ENCODE results near the gene HEXIM1.
"Not testable (repeated sequence)": the region's sequence is repeated elsewhere in the genome, so short reads cannot be mapped to it uniquely, and the experiment has no call there.

Gene HEXIM1

DNA sequence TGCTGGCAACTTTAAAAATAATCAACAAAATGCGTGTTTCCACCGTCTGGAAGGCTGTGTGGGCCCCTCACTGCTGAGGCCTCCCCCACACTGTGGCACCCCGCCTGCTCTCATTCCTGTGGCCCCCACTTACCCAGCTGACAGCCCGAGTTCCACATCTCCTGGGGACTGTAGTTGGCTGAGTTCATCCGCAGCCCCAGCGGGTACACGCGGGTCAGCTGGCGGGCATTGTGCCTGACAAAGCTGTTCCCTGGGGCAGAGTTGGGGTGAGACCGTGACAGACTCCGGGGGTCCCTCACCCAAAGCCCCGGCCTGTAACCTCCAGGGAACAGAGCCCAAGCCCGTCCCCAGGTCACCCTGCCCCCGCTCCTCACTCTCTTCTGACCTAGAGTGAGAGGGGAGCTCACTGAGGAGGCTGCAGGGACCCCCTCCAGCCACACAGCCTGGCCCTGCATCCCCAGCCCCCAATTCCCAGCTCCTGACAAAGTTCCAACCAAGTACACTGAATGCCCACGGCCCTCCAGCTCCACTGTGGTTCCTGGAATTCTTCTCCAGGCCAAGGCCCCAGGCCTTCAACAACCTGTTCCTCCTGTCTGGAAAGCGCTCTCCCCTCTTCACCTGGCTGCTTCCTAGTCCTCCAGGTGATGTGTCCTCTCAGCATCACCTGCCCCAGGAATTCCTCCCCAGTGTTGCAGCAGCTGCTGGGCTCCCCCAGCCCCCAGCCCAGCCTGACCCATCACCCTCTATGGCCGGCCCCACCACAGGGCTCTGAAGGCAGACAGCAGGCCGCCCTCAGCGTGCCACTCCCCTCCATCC, 34.0 kb upstream of the HEXIM1 start:
- DNase-seq, result no peak

DNA sequence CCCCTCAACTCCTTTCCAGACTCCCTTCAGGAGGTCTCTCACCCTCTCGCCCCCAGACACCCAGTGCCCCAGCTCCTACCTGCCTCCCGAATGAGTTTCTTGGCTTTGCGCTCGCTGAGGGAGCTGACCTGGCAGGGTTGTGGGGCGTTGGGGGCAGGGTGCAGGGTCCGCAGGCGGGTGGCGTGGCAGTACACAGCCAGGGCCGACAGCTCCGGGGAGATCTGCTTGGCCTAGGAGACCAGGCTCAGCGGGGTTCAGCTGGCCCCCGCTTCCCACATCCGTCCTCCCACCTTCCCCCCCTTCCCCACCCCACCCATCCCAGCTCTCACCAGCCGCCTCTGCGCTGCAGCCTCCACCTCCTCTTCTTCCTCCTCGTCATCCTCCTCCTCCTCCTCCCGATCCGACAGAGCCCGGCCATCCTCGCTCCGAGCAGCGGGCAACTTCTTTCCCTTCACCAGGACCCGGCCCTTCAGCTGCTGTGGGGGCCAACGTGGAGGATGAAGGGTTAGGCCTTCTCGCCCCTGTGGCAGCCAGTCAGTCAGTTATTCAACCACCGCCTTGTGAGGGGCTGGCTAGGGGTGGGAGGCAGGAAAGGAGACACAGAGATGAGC, 33.2 kb upstream of the HEXIM1 start:
- no peak for DNase-seq

DNA sequence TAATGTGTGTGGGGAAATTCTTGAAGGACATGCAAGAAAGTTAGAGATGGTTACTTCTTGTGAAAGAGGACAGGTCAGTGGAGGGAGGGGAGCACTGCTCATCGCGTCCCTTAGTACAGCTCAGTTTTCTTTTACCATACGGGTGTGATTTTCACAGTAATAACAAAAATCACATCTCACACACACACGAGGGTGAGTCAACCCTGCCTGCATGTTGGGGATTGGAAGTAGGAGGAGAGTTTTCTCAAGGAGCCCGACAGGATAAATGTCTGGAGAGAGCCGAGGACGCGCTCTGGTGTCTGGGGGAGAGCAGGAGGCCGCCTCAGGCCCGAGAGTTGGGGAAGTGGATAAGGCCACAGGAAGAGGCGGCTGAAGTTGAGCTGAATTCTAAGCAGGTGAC, 32.4 kb upstream of the HEXIM1 start:
- no peak for DNase-seq

DNA sequence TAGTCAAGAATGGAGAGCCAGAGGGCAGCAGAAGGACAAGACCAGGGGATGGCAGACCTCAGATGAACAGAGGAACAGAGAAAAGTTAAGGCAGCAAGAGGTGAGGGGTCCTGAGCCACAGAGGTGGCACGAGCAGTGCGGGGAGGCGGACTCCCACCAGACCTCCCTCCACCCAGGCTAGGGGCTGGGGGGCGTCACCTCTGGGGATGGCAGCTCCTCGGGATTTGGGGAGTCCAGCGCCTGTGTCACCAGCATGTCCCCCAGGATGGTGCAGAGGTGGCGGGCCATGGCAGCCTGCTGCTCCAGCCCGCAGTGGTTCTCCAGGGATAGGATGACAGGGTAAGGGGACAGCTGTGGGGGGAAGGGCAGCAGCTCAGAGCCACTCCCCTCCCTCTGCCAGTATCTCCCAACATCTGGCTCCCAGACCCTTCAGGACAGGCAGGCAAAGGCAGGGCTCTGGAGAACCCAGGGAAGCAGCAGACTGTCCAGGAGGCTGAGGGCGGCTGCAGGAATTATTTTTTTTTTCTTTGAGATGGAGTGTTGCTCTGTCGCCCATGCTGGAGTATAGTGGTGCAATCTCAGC, 31.8 kb upstream of the HEXIM1 start:
- DNase-seq, result no peak

DNA sequence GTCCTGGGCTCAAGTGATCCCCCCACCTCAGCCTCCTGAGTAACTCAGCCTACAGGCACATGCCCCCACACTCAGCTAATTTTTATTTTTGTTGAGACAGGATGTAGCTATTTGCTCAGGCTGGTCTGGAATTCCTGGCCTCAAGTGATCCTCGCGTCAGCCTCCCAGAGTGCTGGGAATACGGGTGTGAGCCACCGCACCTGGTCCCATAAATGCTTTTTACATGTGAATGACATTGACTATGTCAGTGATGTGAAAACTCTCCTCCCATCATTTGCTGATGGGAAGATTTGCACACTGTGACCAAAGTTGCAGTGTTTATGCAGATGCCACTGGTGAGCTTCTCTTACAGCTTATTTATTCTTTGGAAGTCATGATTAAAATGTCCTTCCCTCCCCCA, 30.9 kb upstream of the HEXIM1 start:
- no peak for DNase-seq

DNA sequence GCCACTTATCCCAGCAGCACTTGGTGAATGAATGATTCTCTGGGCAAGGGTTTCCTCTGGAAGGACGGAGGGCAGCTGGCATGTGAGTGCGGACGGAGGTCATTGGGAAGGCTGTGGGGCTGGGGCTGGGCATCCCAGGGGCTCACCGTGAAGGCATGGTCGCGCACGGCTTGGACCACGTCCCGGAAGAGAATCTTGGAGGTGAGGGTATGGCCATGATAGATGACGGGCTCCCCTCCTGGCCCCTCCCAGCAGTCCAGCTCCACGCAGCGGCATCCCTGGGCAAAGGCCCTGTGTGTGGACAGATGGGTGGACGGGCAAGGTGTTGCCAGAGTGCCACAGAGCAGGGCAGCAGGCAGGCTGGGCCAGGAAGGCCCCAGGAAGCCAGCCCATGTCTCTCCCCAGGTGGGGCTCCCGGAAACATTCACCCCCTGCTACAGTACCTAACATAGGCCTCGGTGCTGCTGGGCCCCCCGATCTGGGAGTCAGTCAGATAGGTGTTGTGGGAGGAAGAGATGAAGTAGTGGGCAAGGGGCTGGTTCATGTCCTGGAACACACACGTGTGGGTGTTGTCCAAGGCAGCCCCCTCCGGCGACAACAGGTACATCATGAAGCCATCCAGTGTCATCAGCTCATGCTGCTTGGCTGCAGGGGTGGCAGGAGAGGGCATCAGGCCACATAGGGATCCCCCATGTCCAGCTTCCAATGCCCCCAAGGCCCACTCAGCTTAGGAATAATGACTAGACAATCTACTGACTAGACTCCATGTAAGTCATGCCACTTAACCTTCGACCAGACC, 30.2 kb upstream of the HEXIM1 start:
- DNase-seq, result no peak

DNA sequence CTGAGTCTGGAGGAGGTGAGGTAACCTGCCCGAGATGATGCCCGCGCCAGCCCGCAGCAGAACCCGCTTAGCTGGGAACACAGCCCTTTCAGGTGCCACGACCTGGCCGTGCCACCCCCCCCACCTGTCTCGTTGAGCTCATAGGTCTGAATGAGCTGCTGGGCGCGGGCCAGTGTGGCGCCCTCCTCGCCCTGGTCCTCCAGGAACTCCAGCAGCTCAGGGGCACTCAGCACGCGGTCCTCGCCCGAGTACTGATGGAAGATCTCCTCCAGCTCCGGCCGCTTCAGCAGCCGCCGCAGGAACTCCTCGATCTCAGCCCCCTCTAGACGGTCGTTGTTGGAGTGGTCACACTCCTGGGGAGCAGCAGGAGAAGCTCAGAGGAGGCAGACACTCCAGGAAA, 29.6 kb upstream of the HEXIM1 start:
- no peak for DNase-seq

DNA sequence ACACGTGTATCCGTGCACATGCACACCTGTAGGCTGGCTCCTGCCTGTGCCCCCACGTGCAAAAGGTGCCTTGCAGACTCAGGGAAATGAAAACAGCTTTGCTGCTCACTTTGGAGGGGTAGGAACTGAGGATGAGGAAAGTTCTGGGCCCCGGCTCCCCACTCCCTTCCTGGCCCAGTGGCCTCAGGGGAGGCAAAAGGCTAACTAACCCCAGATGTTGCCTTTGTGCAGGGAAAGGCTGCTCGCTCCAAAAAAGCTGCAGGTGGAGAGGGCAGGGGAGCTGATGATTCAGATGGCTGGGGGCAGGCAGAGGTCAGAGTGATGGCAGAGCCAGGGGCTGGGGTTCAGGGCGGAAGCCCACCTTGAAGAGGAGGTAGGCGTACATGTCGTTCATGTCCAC, 28.3 kb upstream of the HEXIM1 start:
- DNase-seq, result no peak

DNA sequence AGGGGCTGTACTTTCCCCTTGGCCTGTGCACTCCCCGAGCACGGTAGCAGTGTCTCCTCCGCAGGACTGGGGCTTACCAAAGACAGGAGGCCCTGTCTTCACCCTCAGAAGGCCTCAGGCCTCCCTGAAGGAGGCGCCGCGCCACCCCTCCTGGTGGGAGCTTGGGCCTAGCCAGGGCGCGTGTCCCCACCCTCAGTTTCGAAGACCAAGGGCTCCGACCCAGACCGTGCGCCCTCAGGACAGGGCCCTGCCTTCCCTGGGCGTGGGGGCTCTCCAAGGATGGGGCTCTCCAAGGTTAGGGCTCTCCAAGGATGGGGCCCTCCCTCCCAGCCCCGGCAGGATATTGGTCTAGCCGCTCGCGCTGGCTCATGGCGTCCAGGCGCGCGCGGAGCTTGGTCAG, 27.7 kb upstream of the HEXIM1 start:
- no peak for DNase-seq

DNA sequence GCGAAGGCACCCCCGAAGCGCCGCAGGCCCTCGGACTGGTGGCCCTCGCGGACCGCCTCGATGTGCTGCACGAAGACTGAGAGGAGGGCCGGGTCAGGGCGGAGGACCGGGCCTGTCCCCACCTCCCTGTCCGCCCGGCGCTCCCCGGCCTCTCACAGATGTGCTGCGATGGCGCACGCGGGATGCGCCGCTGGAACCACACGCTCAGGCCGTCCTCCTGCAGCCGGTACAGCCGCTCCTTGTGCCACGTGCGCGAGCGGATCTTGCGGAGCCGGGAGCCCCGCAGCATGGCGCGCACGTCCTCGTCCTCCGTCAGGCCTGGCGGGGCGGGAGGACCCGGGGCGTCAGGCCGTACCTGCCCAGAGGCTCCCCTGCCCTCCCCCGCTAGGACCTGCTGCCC, 27.2 kb upstream of the HEXIM1 start:
- no peak for DNase-seq

DNA sequence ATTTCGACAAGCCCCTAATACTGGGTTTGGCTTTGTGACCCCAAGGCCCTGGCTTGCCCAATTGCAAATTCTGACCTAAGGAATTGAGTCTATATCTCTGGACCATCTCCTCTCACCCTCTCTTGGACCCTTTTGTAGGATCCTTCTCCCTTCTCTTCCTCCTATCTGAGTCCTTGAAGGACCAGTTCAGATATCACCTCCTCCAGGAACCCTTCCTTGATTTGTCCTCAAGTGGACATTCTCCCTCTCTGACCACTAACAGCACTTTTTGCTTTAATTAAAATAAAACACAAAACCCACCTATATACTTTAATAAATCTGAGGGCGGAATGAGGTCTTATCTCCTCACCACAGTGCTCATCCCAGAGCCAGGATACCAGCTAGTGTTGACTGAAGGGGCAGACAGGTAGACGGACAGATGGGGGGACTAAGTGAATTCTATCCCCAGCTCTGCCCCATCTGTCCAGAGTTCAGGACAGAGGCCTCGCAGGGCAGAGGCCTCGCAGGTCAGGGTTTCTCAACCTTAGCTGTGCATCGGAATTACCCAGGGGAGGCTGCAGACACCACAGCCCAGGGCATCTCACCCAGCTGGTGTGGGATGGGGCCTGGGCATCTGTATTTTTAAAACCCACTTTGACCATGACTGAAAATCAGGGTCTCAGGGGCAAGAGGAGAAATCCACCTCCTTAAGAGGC, 25.1 kb upstream of the HEXIM1 start:
- DNase-seq, result no peak

DNA sequence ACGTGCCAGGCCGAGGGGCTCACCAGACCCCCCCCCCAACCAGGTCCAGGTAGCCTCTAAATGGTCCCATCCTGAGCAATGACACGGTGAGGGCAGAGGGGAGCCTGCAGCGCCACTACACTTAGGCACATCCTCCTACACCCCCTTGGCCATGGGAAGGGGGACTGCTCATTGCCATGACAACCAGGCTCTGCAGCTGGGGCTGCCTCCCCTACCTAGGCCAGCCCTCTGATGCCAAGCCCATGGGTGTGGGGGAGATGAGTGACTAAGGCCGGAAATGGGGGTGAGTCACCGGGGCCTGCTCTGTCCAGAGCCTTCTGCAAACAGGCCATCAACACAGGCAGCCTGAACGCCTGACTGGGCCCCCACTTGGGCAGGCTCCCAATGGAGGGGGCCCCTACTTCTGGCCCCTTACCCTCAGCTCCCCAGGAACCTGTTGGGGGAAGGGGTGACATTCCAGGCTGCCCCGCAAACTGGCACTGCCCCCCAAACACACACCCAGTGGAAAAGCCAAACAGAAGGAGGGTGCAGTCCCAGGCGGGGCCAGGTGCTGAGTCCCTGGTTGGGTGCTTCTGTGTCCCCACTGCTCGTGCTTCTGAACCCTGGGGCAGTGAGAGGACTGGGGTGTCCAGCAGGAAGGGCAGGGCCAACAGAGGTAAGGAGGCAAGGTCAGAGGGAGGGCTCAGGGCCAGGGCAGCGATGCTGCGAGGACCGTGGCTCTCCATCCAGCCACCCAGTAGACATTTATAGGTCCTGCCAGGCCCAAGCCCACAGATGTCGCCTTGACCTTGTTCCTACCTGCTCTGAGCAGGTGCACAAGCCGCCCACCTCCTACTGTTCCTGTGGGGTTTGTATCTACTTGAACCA, 24.1 kb upstream of the HEXIM1 start:
- DNase-seq, result no peak

DNA sequence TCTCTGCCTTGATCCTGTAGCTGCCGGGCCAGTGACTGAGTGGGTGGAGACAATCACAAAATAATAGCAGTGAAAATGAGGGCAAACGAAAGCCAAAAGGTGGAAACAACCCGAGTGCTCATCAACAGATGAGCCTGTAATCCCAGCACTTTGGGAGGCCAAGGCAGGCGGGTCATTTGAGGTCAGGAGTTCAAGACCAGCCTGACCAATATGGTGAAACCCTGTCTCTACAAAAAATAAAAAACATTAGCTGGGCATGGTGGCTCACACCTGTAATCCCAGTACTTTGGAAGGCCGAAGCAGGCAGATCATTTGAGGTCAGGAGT, 23.5 kb upstream of the HEXIM1 start:
- not testable (repeated sequence) for DNase-seq

DNA sequence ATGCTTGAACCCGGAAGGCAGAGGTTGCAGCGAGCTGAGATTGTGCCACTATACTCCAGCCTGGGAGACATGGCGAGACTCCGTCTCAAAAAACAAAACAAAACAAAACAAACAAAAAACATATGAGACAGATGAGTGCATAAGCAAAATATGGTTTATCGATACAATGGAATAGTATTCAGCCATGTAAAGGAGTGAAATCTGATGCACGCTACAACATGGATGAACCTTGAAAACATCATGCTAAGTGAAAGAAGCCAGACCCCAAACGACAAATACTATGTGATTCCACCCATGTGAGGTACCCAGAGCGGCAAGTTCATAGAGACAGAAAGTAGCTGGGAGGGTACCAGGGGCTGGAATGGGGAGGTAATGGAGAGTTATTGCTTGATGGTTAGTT, 22.8 kb upstream of the HEXIM1 start:
- DNase-seq, result no peak

DNA sequence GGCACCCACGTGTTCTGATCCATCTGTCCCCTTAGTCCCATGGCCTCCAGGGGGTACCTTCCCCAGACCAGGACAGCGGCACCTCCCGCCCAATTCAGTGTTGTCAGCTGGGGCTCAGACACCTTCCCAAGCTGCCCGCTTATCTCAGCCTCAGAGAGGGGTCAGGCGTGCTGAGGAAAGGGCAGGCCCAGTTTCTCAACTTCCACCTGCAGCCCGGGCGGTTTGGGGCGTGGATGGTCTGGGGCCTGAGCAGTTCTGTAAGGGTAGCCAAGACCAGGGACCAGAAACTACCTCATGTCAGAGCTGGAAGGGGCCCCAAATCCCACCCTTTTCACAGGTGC, 21.1 kb upstream of the HEXIM1 start:
- DNase-seq, result no peak

DNA sequence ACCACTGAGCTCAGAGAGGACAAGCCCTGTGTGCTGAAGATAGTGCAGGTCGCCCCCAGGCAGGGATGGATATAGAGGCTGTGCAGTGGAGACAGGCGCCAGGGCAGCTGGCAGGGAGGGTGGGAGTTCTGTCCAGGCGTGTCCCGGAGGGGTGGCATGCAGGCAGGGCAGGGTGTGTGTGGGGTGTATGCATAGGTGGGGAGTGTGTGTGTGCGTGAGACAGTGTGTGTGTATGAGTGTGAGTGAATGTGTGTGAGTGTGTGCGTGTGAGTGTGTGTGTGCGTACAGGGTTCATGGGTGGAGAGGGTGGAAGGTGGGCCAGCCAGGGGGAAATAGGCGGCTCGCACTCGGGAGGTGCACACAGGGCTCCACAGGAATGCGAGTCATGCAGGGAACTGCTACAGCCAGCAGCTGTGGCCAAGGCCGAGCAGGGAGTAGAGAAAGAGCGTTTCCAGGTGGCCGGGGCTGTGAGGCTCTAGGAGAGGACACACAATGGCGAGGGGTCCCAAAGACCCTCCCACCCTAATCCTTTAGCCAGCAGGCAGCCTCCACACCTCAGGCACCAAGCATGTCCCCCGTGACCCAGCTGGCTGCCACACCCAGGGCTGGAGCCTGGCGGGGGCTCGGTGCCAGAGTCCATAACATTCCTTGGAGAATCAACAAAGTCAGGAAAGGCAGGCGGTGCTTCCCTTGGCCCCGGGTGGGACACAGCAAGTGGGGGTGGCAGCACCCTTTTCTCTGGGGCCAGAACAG, 20.6 kb upstream of the HEXIM1 start:
- no peak for DNase-seq

DNA sequence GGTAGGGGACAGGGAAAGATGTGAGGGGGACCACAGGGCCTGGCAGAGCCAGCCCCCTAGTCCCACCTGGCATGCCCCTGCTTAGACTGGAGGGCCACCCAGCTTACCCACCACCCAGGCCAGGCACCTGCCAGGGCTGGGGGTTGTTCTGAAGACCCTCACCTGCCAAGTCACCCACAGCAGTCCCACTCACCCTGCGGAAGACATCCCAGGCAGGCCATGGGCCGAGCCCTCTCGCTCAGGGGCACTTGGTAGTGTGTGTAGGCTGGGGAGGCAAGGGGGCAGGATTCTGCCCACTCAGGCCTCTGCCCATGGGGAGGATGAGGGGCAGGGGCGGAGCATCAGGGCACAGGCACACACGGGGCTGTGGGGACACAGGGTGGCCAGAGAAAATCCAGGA, 19.9 kb upstream of the HEXIM1 start:
- no peak for DNase-seq

DNA sequence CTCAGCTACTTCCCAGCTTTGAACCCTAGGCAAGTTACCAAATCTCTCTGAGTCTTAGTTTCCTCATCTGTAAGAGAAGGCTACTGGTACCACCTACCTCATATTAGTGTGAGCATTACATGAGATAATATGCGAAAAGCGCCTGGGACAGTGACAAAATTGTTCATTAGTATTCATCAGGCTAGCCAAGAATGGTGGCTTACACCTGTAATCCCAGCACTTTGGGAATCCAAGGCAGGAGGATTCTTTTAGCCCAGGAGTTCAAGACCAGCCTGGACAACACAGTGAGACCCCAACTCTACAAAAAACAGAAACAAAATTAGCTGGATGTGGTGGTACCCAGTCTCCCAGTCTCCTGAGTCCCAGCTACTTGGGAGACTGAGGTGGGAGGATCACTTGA, 19.3 kb upstream of the HEXIM1 start:
- DNase-seq, result no peak

DNA sequence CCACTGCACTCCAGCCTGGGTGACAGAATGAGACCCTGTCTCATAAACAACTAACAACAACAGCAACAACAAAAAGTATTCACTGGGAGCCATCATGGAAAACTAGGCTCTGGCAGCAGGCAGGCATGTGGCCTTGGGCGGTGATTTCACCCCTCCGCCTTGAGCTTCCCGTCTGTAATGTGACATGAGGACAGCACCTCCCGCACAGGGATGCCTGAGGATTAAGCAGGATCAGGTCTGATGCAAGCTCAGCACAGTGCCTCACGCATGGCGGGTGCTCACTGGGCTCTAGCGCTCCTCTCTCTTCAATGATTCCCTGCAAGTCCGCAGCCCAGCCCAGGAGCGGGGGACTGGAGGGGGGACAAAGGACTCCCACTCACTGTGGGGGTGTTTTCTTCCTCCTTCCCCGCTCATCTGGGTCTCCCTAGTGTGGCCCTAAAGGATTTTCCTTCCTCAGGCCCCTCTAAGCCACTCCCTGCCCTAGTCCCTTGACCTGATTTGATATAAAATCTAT, 18.8 kb upstream of the HEXIM1 start:
- DNase-seq, result no peak

DNA sequence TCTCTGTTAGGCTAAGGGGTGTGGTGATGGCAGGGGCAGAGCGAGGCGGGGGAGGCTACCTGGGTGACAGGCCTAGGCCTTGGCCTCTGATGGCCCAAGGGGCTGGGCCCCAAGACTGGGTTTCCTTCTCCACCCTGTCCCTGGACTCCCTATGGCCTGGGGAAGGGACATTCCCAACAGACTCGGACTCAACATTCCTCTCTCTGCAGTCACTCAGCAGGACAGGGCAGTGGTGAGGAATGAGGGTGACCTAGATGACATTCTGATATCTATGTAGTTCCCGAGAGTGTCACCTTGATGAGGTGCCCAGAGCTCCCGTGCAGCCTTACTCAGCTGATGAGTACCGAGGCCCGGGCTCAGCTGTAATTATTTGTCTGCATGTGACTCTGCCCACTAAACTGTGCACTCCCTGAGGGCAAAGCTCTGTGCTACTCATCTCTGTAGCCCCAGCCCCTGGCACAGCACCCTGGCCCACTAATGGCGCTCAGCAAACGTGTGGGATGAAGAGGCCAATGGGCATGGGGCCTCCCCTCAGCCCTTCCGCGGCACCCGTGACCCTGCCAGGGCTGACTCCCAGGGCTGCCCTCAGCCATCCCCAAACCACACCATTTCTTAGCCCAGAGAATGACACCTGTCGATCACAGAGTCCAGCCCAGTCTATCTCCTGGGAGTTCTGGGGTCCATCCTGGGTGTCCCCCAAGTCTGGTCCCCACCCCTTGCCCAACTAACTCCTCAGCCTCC, 18.2 kb upstream of the HEXIM1 start:
- no peak for DNase-seq
